ENCODE measurements around the gene RAB24. TPM values are rescaled to one million over a fixed set of nuclear protein-coding genes. Genes with fewer than 3 reads are reported as not detected.

Gene RAB24
- total and polyA plus RNA-seq, 4 donors, result 8.5 to 19.0 (median 12.0) TPM

DNA sequence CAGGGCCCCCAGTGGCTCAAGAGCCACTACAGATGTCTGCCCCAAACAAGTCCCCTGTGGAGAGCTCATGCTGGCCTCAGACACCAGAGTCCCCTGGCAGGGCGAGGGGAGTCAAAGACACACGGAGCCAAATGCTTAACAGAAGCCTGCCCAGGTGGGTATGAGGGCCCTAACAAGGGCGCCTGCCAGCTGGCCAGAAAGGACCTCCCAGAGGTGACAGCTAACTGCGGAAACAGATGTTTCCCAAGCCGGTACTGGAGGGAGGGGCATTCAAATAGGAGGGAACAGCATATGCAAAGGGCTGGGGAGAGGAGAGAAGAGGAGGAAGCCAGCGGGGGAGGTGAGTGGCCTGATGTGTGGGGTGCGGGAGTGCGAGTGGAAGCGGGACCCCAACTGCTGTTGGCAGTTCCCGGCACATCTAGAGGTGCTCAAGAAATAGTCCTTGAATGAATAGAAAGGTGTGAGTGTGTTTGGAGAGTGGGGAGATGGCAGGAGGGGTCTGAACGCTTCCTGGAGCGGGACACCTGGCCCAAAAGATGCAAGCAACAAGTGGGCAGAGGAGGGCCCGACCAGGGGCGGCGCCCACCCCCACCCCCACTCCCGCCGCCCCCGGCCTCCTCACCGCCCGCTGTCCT, 7.4 kb upstream of the RAB24 start:
- WGBS, result 39% methylated on average over 20 of the region's 20 CpGs
- DNase-seq (ENCODE audit: low spot score), result no peak
- Histone ChIP-seq H3K4me3 (ENCODE audit: low read depth in 1 of 3, low read length in 3 of 3) (peak overlapping the region in 1 of 3 donors; percentile 50), H3K36me3 (ENCODE audit: control insufficient read depth in 4 of 4, insufficient read depth in 3 of 4, low read depth in 1 of 4, low read length in 3 of 4) (peaks cover 5 to 14% (median 6%) of the 10 kb centered on the region in 4 donors), H3K4me1 (ENCODE audit: control insufficient read depth in 4 of 4, insufficient read depth in 4 of 4, low read length in 3 of 4) (peaks cover 6 to 19% (median 13%) of the 10 kb centered on the region in 4 donors), H3K27me3 (ENCODE audit: control insufficient read depth in 4 of 4, insufficient read depth in 4 of 4, low read length in 3 of 4) (no peaks in the 10 kb centered on the region), H3K9ac (ENCODE audit: low read depth in 1 of 2, low read length in 2 of 2) (no peak overlapping the region), H3K27ac (ENCODE audit: low read depth in 1 of 2, low read length in 2 of 2) (no peak overlapping the region), H3K9me3 (ENCODE audit: control insufficient read depth in 4 of 4, low read length in 3 of 4) (no peaks in the 10 kb centered on the region)
- TF ChIP-seq TAF1 (conservative IDR thresholded peaks at IDR 0.05), result no peak
- no peak for TF ChIP-seq EGR1 (IDR thresholded peaks at IDR 0.05; ENCODE audit: low read depth in 2 of 2)
- TF ChIP-seq, protein P1, sequence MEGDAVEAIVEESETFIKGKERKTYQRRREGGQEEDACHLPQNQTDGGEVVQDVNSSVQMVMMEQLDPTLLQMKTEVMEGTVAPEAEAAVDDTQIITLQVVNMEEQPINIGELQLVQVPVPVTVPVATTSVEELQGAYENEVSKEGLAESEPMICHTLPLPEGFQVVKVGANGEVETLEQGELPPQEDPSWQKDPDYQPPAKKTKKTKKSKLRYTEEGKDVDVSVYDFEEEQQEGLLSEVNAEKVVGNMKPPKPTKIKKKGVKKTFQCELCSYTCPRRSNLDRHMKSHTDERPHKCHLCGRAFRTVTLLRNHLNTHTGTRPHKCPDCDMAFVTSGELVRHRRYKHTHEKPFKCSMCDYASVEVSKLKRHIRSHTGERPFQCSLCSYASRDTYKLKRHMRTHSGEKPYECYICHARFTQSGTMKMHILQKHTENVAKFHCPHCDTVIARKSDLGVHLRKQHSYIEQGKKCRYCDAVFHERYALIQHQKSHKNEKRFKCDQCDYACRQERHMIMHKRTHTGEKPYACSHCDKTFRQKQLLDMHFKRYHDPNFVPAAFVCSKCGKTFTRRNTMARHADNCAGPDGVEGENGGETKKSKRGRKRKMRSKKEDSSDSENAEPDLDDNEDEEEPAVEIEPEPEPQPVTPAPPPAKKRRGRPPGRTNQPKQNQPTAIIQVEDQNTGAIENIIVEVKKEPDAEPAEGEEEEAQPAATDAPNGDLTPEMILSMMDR (IDR thresholded peaks at IDR 0.05; ENCODE audit: low read depth, low read length, missing input control), result no peak
- TF ChIP-seq, protein P2, sequence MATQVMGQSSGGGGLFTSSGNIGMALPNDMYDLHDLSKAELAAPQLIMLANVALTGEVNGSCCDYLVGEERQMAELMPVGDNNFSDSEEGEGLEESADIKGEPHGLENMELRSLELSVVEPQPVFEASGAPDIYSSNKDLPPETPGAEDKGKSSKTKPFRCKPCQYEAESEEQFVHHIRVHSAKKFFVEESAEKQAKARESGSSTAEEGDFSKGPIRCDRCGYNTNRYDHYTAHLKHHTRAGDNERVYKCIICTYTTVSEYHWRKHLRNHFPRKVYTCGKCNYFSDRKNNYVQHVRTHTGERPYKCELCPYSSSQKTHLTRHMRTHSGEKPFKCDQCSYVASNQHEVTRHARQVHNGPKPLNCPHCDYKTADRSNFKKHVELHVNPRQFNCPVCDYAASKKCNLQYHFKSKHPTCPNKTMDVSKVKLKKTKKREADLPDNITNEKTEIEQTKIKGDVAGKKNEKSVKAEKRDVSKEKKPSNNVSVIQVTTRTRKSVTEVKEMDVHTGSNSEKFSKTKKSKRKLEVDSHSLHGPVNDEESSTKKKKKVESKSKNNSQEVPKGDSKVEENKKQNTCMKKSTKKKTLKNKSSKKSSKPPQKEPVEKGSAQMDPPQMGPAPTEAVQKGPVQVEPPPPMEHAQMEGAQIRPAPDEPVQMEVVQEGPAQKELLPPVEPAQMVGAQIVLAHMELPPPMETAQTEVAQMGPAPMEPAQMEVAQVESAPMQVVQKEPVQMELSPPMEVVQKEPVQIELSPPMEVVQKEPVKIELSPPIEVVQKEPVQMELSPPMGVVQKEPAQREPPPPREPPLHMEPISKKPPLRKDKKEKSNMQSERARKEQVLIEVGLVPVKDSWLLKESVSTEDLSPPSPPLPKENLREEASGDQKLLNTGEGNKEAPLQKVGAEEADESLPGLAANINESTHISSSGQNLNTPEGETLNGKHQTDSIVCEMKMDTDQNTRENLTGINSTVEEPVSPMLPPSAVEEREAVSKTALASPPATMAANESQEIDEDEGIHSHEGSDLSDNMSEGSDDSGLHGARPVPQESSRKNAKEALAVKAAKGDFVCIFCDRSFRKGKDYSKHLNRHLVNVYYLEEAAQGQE (IDR thresholded peaks at IDR 0.05), result no peak
- TF ChIP-seq FOXA1 (IDR thresholded peaks at IDR 0.05), result no peak
- no peak for TF ChIP-seq RAD21 (IDR thresholded peaks at IDR 0.05)
- no peak for TF ChIP-seq JUND (IDR thresholded peaks at IDR 0.05)
- TF ChIP-seq, protein P3, sequence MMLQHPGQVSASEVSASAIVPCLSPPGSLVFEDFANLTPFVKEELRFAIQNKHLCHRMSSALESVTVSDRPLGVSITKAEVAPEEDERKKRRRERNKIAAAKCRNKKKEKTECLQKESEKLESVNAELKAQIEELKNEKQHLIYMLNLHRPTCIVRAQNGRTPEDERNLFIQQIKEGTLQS (IDR thresholded peaks at IDR 0.05), result no peak
- TF ChIP-seq HNF4A (conservative IDR thresholded peaks at IDR 0.05), result no peak
- TF ChIP-seq SP1 (IDR thresholded peaks at IDR 0.05), result no peak
- TF ChIP-seq YY1 (IDR thresholded peaks at IDR 0.05), result no peak
- TF ChIP-seq HNF4G (IDR thresholded peaks at IDR 0.05), result no peak
- TF ChIP-seq, protein P4, sequence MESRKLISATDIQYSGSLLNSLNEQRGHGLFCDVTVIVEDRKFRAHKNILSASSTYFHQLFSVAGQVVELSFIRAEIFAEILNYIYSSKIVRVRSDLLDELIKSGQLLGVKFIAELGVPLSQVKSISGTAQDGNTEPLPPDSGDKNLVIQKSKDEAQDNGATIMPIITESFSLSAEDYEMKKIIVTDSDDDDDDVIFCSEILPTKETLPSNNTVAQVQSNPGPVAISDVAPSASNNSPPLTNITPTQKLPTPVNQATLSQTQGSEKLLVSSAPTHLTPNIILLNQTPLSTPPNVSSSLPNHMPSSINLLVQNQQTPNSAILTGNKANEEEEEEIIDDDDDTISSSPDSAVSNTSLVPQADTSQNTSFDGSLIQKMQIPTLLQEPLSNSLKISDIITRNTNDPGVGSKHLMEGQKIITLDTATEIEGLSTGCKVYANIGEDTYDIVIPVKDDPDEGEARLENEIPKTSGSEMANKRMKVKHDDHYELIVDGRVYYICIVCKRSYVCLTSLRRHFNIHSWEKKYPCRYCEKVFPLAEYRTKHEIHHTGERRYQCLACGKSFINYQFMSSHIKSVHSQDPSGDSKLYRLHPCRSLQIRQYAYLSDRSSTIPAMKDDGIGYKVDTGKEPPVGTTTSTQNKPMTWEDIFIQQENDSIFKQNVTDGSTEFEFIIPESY (IDR thresholded peaks at IDR 0.05), result no peak

DNA sequence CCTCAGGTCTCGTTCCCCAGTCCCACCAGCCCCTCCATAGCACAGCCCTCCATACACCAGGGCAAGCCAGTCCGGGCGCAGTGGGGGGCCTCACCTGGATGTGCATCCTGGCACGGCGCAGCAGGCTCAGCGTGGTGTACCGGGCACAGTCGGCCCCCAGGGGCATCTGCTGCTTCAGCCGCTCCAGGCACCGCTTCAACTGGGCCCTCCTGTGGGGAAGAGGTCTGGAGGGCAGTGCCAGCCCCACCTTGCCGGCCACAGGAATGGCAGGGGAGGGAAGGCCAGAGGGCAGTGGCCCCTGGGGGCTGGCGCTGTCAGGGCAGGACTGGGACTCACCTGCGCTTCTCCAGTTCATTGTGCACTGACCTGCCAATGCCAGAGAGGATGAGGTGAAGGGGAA, 6.8 kb upstream of the RAB24 start:
- Histone ChIP-seq H3K27me3 (ENCODE audit: control insufficient read depth in 4 of 4, insufficient read depth in 4 of 4, low read length in 3 of 4) (no peaks in the 10 kb centered on the region), H3K4me1 (ENCODE audit: control insufficient read depth in 4 of 4, insufficient read depth in 4 of 4, low read length in 3 of 4) (peaks cover 6 to 24% (median 15%) of the 10 kb centered on the region in 4 donors), H3K4me3 (ENCODE audit: low read depth in 1 of 3, low read length in 3 of 3) (no peak overlapping the region), H3K27ac (ENCODE audit: low read depth in 1 of 2, low read length in 2 of 2) (no peak overlapping the region), H3K9me3 (ENCODE audit: control insufficient read depth in 4 of 4, low read length in 3 of 4) (no peaks in the 10 kb centered on the region), H3K9ac (ENCODE audit: low read depth in 1 of 2, low read length in 2 of 2) (no peak overlapping the region), H3K36me3 (ENCODE audit: control insufficient read depth in 4 of 4, insufficient read depth in 3 of 4, low read depth in 1 of 4, low read length in 3 of 4) (peaks cover 6 to 16% (median 11%) of the 10 kb centered on the region in 4 donors)
- no peak for TF ChIP-seq GABPA (IDR thresholded peaks at IDR 0.05 in 1 of 2, conservative IDR thresholded peaks at IDR 0.05 in 1 of 2)
- TF ChIP-seq RXRA (IDR thresholded peaks at IDR 0.05), result no peak
- TF ChIP-seq, protein P2 (IDR thresholded peaks at IDR 0.05), result no peak
- TF ChIP-seq JUND (IDR thresholded peaks at IDR 0.05), result no peak
- WGBS, result 96% methylated on average over 13 of the region's 13 CpGs
- no peak for DNase-seq (ENCODE audit: low spot score)
